GM21515 (cell line): ENCODE data around the gene STRIP2.
A peak's percentile ranks its signal among the peaks of the same experiment; 100 is the strongest.
"Not testable (repeated sequence)": the region's sequence is repeated elsewhere in the genome, so short reads cannot be mapped to it uniquely, and the experiment has no call there.

ENCODE experiments used
- ATAC-seq: cut with Tn5 transposase; IDR thresholded peaks from one replicate; pipeline ENCODE4 v1.9.1; 2021; ENCODE audit not compliant: unreplicated experiment

The STRIP2 gene

GRCh38 chr7:129433847-129434674 lies at the start of gene STRIP2:
Gene STRIP2, plus strand, starts transcription at chr7:129434432. Its CDS starts 41 bp downstream, at chr7:129434473.
- ATAC-seq, result peak; percentile 97

- ATAC-seq, result no peak
Measured at GRCh38 chr7:129385116-129385515, 49.1 kb upstream of the STRIP2 start.

GRCh38 chr7:129385598-129385997 lies 48.6 kb upstream of the STRIP2 start:
- no peak for ATAC-seq

GRCh38 chr7:129386506-129386905 lies 47.7 kb upstream of the STRIP2 start:
- no peak for ATAC-seq

- ATAC-seq, result no peak
Measured at GRCh38 chr7:129387537-129387936, 46.7 kb upstream of the STRIP2 start.

GRCh38 chr7:129388333-129389098 lies 45.7 kb upstream of the STRIP2 start:
- ATAC-seq, result no peak

GRCh38 chr7:129389829-129390228 lies 44.4 kb upstream of the STRIP2 start:
- no peak for ATAC-seq

- no peak for ATAC-seq
Measured at GRCh38 chr7:129390314-129390713, 43.9 kb upstream of the STRIP2 start.

- ATAC-seq, result no peak
Measured at GRCh38 chr7:129391546-129392171, 42.6 kb upstream of the STRIP2 start.

- no peak for ATAC-seq
Measured at GRCh38 chr7:129393255-129393654, 41.0 kb upstream of the STRIP2 start.

- ATAC-seq, result no peak
Measured at GRCh38 chr7:129394101-129394500, 40.1 kb upstream of the STRIP2 start.

GRCh38 chr7:129394982-129395914 lies 39.0 kb upstream of the STRIP2 start:
- no peak for ATAC-seq

- no peak for ATAC-seq
Measured at GRCh38 chr7:129401228-129401966, 32.8 kb upstream of the STRIP2 start.

GRCh38 chr7:129401967-129402860 lies 32.0 kb upstream of the STRIP2 start:
- no peak for ATAC-seq

- ATAC-seq, result no peak
Measured at GRCh38 chr7:129405527-129405926, 28.7 kb upstream of the STRIP2 start.

- not testable (repeated sequence) for ATAC-seq
Measured at GRCh38 chr7:129410238-129410637, 24.0 kb upstream of the STRIP2 start.

GRCh38 chr7:129412501-129412900 lies 21.7 kb upstream of the STRIP2 start:
- ATAC-seq, result no peak

- ATAC-seq, result no peak
Measured at GRCh38 chr7:129417073-129417472, 17.2 kb upstream of the STRIP2 start.

GRCh38 chr7:129421717-129422250 lies 12.4 kb upstream of the STRIP2 start:
- ATAC-seq, result no peak
